ENCODE measurements around the gene ZFPL1. TPM values are rescaled to one million over a fixed set of nuclear protein-coding genes. Genes with fewer than 3 reads are reported as not detected.

Gene ZFPL1
- total RNA-seq, 4 donors from 2014 or later: 34.1 to 58.5 (median 41.9) TPM

DNA sequence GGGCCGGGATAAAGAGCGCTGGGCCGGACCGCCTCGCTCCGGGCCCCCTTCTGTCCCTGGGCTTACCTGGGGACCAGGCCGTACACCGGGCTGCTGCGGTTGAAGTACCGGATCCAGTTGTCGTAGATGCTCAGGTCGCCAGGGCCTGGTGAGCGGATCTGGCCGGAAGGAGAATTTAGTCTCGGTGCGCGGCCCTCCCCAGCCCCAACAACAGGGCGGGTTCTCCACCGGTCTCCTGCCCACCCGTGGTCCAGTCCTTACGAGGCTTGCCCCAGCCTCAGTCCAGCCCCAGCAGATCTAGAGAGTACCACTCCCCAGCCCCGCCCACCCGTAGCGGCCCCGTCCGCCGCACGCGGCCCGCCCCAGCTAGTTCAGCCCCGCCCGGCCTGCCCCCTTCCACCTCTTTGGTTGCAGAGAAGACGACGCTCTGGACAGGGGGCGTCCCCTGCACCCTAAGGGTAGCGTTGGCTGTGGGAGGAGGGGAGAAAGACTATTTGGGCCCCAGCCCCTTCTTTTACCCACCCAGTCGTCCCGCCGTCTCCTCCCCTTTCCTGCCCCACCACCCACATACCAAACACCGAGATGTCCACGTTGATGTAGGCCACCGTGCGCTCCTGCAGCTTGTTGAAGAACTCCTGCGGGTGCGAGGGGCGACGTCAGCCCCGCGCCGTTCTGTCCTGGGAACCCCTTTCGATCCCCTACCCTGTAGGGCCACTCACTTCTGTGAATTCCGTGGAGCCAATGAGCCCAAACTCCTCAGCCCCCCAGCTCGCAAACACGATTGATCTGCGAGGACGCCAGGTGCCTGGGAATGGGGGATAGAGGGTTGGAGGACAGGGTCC lies 36.2 kb upstream of the ZFPL1 start:
- no peak for TF ChIP-seq EP300 (IDR thresholded peaks at IDR 0.05)
- no peak for TF ChIP-seq POLR2A (IDR thresholded peaks at IDR 0.05)
- no peak for TF ChIP-seq POLR2AphosphoS5 (IDR thresholded peaks at IDR 0.05)
- TF ChIP-seq, protein P1, sequence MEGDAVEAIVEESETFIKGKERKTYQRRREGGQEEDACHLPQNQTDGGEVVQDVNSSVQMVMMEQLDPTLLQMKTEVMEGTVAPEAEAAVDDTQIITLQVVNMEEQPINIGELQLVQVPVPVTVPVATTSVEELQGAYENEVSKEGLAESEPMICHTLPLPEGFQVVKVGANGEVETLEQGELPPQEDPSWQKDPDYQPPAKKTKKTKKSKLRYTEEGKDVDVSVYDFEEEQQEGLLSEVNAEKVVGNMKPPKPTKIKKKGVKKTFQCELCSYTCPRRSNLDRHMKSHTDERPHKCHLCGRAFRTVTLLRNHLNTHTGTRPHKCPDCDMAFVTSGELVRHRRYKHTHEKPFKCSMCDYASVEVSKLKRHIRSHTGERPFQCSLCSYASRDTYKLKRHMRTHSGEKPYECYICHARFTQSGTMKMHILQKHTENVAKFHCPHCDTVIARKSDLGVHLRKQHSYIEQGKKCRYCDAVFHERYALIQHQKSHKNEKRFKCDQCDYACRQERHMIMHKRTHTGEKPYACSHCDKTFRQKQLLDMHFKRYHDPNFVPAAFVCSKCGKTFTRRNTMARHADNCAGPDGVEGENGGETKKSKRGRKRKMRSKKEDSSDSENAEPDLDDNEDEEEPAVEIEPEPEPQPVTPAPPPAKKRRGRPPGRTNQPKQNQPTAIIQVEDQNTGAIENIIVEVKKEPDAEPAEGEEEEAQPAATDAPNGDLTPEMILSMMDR (IDR thresholded peaks at IDR 0.05): no peak
- no peak for DNase-seq (ENCODE audit: low spot score in 2 of 2)
- H3K4me1 ChIP-seq: peaks cover 26% of the 10 kb centered on the region
- H3K36me3 ChIP-seq: peaks cover 8% of the 10 kb centered on the region
- H3K4me3 ChIP-seq: peak overlapping the region; percentile 59
- no peak overlapping the region for H3K27ac ChIP-seq
- H3K9me3 ChIP-seq: no peaks in the 10 kb centered on the region
- no peaks in the 10 kb centered on the region for H3K27me3 ChIP-seq
- 16% methylated on average over 45 of the region's 56 CpGs for WGBS

DNA sequence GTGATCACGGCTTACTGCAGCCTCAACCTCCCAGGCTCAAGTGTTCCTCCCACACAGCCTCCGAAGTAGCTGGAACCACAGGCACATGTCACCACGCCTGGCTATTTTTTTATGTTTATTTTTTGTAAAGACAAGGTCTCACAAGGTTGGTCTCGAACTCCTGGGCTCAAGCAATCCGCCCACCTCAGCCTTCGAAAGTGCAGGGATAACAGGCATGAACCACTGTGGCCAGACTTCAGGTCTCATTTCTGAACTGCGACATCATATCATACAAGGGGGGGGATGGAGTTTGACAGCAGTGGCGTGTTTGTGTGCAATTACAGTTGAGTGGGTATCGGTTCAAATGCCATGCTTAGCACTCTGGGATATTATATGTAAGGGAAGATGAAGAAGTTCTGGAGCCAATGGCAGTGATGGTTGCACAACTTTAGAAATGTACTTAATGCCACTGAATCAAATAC lies 32.6 kb upstream of the ZFPL1 start:
- TF ChIP-seq POLR2AphosphoS5 (IDR thresholded peaks at IDR 0.05): no peak
- TF ChIP-seq POLR2A (IDR thresholded peaks at IDR 0.05): no peak
- TF ChIP-seq, protein P1 (IDR thresholded peaks at IDR 0.05): no peak
- TF ChIP-seq EP300 (IDR thresholded peaks at IDR 0.05): no peak

DNA sequence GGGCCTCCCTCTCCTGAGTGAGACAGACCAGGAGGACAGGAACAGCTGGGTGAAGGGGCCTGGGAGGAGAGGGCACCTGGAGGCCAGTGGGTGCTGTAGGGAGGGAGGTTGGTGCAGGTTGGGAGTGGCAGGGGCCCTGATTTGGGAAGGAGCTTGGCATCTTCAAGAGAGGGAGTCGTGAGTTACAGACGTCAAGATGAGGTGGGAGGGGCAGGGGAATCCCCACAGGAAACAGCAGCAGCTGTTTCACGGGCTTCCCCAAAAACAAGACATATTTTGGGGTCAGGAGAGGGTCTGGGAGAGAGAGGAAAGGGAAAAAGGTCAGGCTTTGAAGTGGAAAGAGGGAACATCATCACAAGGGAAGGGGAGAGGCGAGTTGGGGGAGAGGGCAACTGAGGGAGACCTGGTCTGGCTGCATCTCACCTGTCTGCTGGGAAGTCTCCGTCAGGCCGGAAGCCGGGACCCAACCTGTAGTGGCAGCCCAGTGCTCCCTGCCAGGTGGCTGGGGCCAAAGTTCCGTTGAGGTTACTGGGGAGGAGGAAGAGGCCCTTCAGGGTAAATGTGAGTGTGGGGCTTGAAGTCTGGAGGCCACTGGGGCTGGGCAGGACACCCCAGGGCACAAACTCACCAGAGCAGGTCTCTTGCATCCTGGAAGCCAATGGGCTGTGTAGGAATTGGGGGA lies 30.1 kb upstream of the ZFPL1 start:
- 52% methylated on average over 8 of the region's 8 CpGs for WGBS
- no peak overlapping the region for H3K4me3 ChIP-seq

More for the DNA sequence above, 32.6 kb upstream of the ZFPL1 start:
- Histone ChIP-seq H3K9me3 (no peaks in the 10 kb centered on the region), H3K27ac (no peak overlapping the region), H3K36me3 (no peaks in the 10 kb centered on the region), H3K27me3 (no peaks in the 10 kb centered on the region), H3K4me3 (no peak overlapping the region), H3K4me1 (peaks cover 17% of the 10 kb centered on the region)
- 88% methylated on average over 9 of the region's 9 CpGs for WGBS
- DNase-seq (ENCODE audit: low spot score in 2 of 2): no peak

DNA sequence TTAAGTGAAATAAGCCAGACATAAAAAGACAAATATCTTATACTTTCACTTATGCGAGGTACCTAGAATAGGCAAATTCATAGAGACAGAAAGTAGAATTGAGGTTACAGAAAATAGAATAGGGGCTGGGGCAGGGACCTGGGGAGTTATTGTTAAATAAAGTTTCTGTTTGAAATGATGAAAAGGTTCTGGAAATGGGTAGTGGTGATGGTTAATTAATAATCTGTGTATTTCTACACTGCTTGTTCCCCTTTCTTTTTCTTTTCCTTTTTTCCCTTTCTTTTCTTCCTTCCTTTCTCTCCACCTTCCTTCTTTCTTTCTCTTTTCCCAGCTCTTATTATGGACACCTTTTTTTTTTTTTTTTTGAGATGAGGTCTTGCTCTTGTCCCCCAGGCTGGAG lies 28.5 kb upstream of the ZFPL1 start:
- 84% methylated on average over 1 of the region's 1 CpG for WGBS
- Histone ChIP-seq H3K4me3 (no peak overlapping the region), H3K9me3 (no peaks in the 10 kb centered on the region), H3K4me1 (no peaks in the 10 kb centered on the region), H3K27me3 (no peaks in the 10 kb centered on the region), H3K36me3 (no peaks in the 10 kb centered on the region), H3K27ac (no peak overlapping the region)
- DNase-seq (ENCODE audit: low spot score in 2 of 2): no peak
- no peak for TF ChIP-seq EP300 (IDR thresholded peaks at IDR 0.05)
- TF ChIP-seq POLR2A (IDR thresholded peaks at IDR 0.05): no peak
- no peak for TF ChIP-seq POLR2AphosphoS5 (IDR thresholded peaks at IDR 0.05)
- TF ChIP-seq, protein P1 (IDR thresholded peaks at IDR 0.05): no peak

More for the DNA sequence above, 30.1 kb upstream of the ZFPL1 start:
- Histone ChIP-seq H3K4me1 (no peaks in the 10 kb centered on the region), H3K27ac (no peak overlapping the region), H3K27me3 (no peaks in the 10 kb centered on the region), H3K36me3 (no peaks in the 10 kb centered on the region), H3K9me3 (no peaks in the 10 kb centered on the region)
- no peak for DNase-seq (ENCODE audit: low spot score in 2 of 2)
- TF ChIP-seq POLR2AphosphoS5 (IDR thresholded peaks at IDR 0.05): no peak
- no peak for TF ChIP-seq POLR2A (IDR thresholded peaks at IDR 0.05)
- no peak for TF ChIP-seq EP300 (IDR thresholded peaks at IDR 0.05)

DNA sequence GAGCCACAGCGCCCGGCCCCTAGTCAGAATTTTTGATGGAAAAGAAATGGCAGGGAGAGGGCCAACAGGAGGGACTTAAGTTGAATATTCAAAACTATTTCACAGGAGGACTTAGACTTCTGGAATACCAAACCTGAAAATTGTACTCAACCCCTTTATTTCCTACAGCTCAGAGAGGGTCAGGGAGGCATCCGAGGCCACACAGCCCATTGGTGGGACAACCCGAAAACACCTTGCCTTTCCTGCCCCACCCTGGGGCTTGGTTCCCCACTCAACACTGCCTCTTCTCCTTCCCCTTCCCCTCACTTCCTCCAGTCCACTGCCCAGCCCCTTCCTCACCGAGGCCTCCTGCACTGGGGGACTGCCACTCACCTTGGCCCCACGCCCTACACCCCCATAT lies 27.0 kb upstream of the ZFPL1 start:
- DNase-seq (ENCODE audit: low spot score in 2 of 2): no peak
- Histone ChIP-seq H3K4me1 (no peaks in the 10 kb centered on the region), H3K27ac (no peak overlapping the region), H3K36me3 (no peaks in the 10 kb centered on the region), H3K9me3 (no peaks in the 10 kb centered on the region), H3K27me3 (no peaks in the 10 kb centered on the region), H3K4me3 (no peak overlapping the region)
- 89% methylated on average over 6 of the region's 6 CpGs for WGBS
- TF ChIP-seq POLR2A (IDR thresholded peaks at IDR 0.05): no peak
- TF ChIP-seq, protein P1 (IDR thresholded peaks at IDR 0.05): no peak
- TF ChIP-seq POLR2AphosphoS5 (IDR thresholded peaks at IDR 0.05): no peak
- no peak for TF ChIP-seq EP300 (IDR thresholded peaks at IDR 0.05)
